ENCODE results near the gene SOS2. TPM values are rescaled to one million over a fixed set of nuclear protein-coding genes. Genes with fewer than 3 reads are reported as not detected.

Gene SOS2
- polyA plus RNA-seq, 3 donors, result 9.3 to 24.3 (median 12.0) TPM

DNA sequence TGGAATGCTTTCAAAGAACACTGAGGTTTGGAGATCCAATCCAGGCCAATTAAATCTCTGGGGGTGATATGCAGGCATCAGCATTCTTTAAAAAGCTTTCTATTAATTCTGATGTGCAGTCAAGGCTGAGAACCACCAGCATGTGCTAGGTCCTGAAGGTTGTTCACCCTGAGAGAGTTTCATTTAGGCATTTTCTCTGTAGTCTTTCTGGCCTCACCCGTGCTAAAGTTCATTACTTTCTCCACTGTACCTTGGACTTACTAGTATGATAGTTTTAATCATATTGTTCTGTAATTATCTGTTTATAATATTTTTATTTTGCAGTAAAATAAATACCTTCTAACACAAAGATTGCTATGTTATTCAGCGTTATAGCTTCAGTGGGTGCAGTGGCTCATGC, 32.9 kb downstream of the SOS2 start:
- intact Hi-C loops (cut with micrococcal nuclease), result no loop called here
- 100% methylated on average over 1 of the region's 2 CpGs for WGBS (ENCODE audit: insufficient coverage)
- peaks cover 1% of the 10 kb centered on the region for H3K79me2 ChIP-seq (ENCODE audit: insufficient read depth, low read length)

GRCh38 chr14:50191499-50191898, 39.9 kb downstream of the SOS2 start:
- H3K27ac ChIP-seq (ENCODE audit: low read depth in 1 of 2, low read length in 2 of 2), result no peak overlapping the region
- no peaks in the 10 kb centered on the region for H3K4me1 Mint-ChIP-seq
- peaks cover 27% of the 10 kb centered on the region for H4K20me1 ChIP-seq (ENCODE audit: insufficient read depth, low read length)
- no peak overlapping the region for H3K4me3 ChIP-seq (replicated peaks in 1 of 3; ENCODE audit: low read depth in 2 of 3, low read length in 3 of 3)
- no peak overlapping the region for H3K4me2 ChIP-seq (replicated peaks; ENCODE audit: extremely low read depth, low read length, poor library complexity, severe bottlenecking)
- H3K27me3 Mint-ChIP-seq (ENCODE audit: low read depth in 3 of 3), result peaks cover 0 to 1% (median 0%) of the 10 kb centered on the region in 3 donors
- peaks cover 48 to 64% of the 10 kb centered on the region in 2 donors for H3K36me3 ChIP-seq (replicated peaks in 1 of 2; ENCODE audit: control insufficient read depth in 1 of 2, insufficient read depth in 2 of 2, low read length in 2 of 2)
- no peak overlapping the region for H3K9ac ChIP-seq (ENCODE audit: insufficient read depth, low read length, poor library complexity, severe bottlenecking)
- no peak overlapping the region for H3K4me3 Mint-ChIP-seq
- H3K9me3 Mint-ChIP-seq, result no peaks in the 10 kb centered on the region
- H3K4me1 ChIP-seq (ENCODE audit: control insufficient read depth in 1 of 2, insufficient read depth in 2 of 2, low read length in 2 of 2), result no peaks in the 10 kb centered on the region
- intact Hi-C loops (cut with micrococcal nuclease), result no loop called here
- TF ChIP-seq, protein P1, sequence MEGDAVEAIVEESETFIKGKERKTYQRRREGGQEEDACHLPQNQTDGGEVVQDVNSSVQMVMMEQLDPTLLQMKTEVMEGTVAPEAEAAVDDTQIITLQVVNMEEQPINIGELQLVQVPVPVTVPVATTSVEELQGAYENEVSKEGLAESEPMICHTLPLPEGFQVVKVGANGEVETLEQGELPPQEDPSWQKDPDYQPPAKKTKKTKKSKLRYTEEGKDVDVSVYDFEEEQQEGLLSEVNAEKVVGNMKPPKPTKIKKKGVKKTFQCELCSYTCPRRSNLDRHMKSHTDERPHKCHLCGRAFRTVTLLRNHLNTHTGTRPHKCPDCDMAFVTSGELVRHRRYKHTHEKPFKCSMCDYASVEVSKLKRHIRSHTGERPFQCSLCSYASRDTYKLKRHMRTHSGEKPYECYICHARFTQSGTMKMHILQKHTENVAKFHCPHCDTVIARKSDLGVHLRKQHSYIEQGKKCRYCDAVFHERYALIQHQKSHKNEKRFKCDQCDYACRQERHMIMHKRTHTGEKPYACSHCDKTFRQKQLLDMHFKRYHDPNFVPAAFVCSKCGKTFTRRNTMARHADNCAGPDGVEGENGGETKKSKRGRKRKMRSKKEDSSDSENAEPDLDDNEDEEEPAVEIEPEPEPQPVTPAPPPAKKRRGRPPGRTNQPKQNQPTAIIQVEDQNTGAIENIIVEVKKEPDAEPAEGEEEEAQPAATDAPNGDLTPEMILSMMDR (IDR thresholded peaks at IDR 0.05), result no peak
- H3K36me3 Mint-ChIP-seq, result peaks cover 35 to 57% of the 10 kb centered on the region in 2 donors
- H2AFZ ChIP-seq (ENCODE audit: insufficient read depth, low read depth, low read length, poor library complexity, severe bottlenecking), result no peak overlapping the region
- no peaks in the 10 kb centered on the region for H3K9me3 ChIP-seq (replicated peaks in 1 of 2; ENCODE audit: control insufficient read depth in 1 of 2, insufficient read depth in 1 of 2, low read length in 2 of 2)
- H3K79me2 ChIP-seq (ENCODE audit: insufficient read depth, low read length), result no peaks in the 10 kb centered on the region
- H3K27ac Mint-ChIP-seq, result peak overlapping the region in 1 of 7 donors; percentile 37
- WGBS (ENCODE audit: insufficient coverage), result no CpG with 5 or more reads among the region's 1 CpG
- no peaks in the 10 kb centered on the region for H3K27me3 ChIP-seq (ENCODE audit: control insufficient read depth in 2 of 2, insufficient read depth in 2 of 2, low read length in 2 of 2)
- no peak for DNase-seq

More for the DNA sequence above, 32.9 kb downstream of the SOS2 start:
- no peaks in the 10 kb centered on the region for H3K9me3 Mint-ChIP-seq
- no peak overlapping the region for H3K4me3 ChIP-seq (replicated peaks in 1 of 3; ENCODE audit: low read depth in 2 of 3, low read length in 3 of 3)
- H3K27me3 ChIP-seq (ENCODE audit: control insufficient read depth in 2 of 2, insufficient read depth in 2 of 2, low read length in 2 of 2), result no peaks in the 10 kb centered on the region
- H3K9me3 ChIP-seq (replicated peaks in 1 of 2; ENCODE audit: control insufficient read depth in 1 of 2, insufficient read depth in 1 of 2, low read length in 2 of 2), result no peaks in the 10 kb centered on the region
- H4K20me1 ChIP-seq (ENCODE audit: insufficient read depth, low read length), result peaks cover 62% of the 10 kb centered on the region
- H3K4me1 Mint-ChIP-seq, result no peaks in the 10 kb centered on the region
- peaks cover 0 to 1% (median 1%) of the 10 kb centered on the region in 3 donors for H3K27me3 Mint-ChIP-seq (ENCODE audit: low read depth in 3 of 3)
- no peak overlapping the region for H3K4me3 Mint-ChIP-seq
- TF ChIP-seq, protein P1 (IDR thresholded peaks at IDR 0.05), result no peak
- no peak overlapping the region for H3K27ac ChIP-seq (ENCODE audit: low read depth in 1 of 2, low read length in 2 of 2)
- H3K9ac ChIP-seq (ENCODE audit: insufficient read depth, low read length, poor library complexity, severe bottlenecking), result no peak overlapping the region
- no peak overlapping the region for H3K4me2 ChIP-seq (replicated peaks; ENCODE audit: extremely low read depth, low read length, poor library complexity, severe bottlenecking)
- peaks cover 63 to 86% of the 10 kb centered on the region in 2 donors for H3K36me3 ChIP-seq (replicated peaks in 1 of 2; ENCODE audit: control insufficient read depth in 1 of 2, insufficient read depth in 2 of 2, low read length in 2 of 2)
- H3K4me1 ChIP-seq (ENCODE audit: control insufficient read depth in 1 of 2, insufficient read depth in 2 of 2, low read length in 2 of 2), result no peaks in the 10 kb centered on the region
- DNase-seq, result no peak
- H2AFZ ChIP-seq (ENCODE audit: insufficient read depth, low read depth, low read length, poor library complexity, severe bottlenecking), result no peak overlapping the region
- no peak overlapping the region for H3K27ac Mint-ChIP-seq
- H3K36me3 Mint-ChIP-seq, result peaks cover 47 to 76% of the 10 kb centered on the region in 2 donors

All from CD14-positive monocyte (primary cell).